ENCODE measurements around the gene COX6A1. TPM values are rescaled to one million over a fixed set of nuclear protein-coding genes. Genes with fewer than 3 reads are reported as not detected.

The COX6A1 gene
- total RNA-seq, 1 donor from 2014 or later = 300 TPM

DNA sequence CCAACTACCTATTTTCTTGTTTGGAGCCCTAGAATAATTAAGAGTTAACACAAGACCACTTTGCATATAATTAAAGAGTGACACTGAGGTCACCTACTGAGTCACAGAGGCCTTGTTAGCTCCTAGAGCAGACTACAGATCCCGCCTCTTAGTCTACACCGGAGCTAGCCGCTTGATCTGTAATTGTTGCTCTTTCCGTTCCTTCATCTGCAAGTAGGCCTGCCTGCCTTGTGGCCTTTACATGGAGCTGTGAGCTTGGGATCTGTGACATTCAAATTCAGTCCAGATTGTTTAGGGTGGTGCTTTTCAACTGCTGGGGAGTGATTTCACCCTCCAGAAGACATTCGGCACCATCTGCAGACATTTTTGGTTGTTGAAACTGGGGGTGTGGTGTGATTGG is 52.4 kb downstream of the COX6A1 start:
- ATAC-seq (no peak), DNase-seq (ENCODE audit: low spot score) (no peak)

Other genes with a start within 250 kb of the COX6A1 start
- gene GCN1, start 243.4 kb upstream of the COX6A1 start, total RNA-seq = 42.7 TPM
- 743 TPM for gene RPLP0, start 237.0 kb upstream of the COX6A1 start, total RNA-seq
- 24.0 TPM for gene PXN, start 172.4 kb upstream of the COX6A1 start, total RNA-seq
- gene RNU4-2, start 146.2 kb upstream of the COX6A1 start, total RNA-seq = 3,631 TPM
- 1,949 TPM for gene RNU4-1, start 144.9 kb upstream of the COX6A1 start, total RNA-seq
- 3.4 TPM for gene SIRT4, start 135.8 kb upstream of the COX6A1 start, total RNA-seq
- 3.0 TPM for gene PLA2G1B, start 110.3 kb upstream of the COX6A1 start, total RNA-seq
- not detected for gene MSI1, start 68.9 kb upstream of the COX6A1 start, total RNA-seq
- 16.6 TPM for gene TRIAP1, start 8.3 kb downstream of the COX6A1 start, total RNA-seq
- gene GATC, start 8.3 kb downstream of the COX6A1 start, total RNA-seq = 22.9 TPM
- gene SRSF9, start 31.6 kb downstream of the COX6A1 start, total RNA-seq = 57.8 TPM
- 95.7 TPM for gene DYNLL1, start 58.0 kb downstream of the COX6A1 start, total RNA-seq
- gene COQ5, start 91.0 kb downstream of the COX6A1 start, total RNA-seq = 32.1 TPM
- gene RNF10, start 96.2 kb downstream of the COX6A1 start, total RNA-seq = 113 TPM
- 24.1 TPM for gene POP5, start 143.3 kb downstream of the COX6A1 start, total RNA-seq
- gene CABP1, start 202.5 kb downstream of the COX6A1 start, total RNA-seq = 0.10 TPM
- 194 TPM for gene MLEC, start 249.0 kb downstream of the COX6A1 start, total RNA-seq